Measurements from ENCODE around the gene TBCD. TPM values are rescaled to one million over a fixed set of nuclear protein-coding genes. Genes with fewer than 3 reads are reported as not detected.

Gene TBCD
- total RNA-seq, 1 donor from 2014 or later, result 122 TPM

DNA sequence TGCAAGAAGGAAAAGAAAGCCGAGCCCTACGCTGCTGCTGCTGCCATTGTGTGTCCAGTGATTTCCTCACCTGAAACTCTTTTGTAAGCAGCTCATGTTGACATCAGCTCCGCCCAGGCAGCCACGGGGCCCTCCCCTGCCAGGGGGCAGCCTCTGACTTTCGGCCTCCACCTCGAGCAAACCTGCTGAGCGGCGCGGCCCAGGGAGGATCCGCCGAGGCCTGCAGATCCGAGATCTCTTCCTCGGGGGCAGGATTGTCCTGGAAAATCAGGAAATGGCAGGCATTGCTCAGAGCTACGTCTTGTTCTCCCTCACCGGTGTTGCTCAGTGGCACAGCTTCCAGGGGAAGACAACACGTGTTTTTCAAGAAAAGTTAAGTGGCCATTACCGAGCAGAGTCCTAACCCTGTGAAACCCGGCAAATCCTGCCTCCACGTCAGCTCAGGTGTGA is 123.6 kb downstream of the TBCD start:
- no peak for DNase-seq
- H3K4me1 Mint-ChIP-seq, result peaks cover 52% of the 10 kb centered on the region
- intact Hi-C loops (cut with micrococcal nuclease), result no loop called here
- H3K9me3 Mint-ChIP-seq, result no peaks in the 10 kb centered on the region
- no peaks in the 10 kb centered on the region for H3K27me3 Mint-ChIP-seq
- no peak overlapping the region for H3K4me3 Mint-ChIP-seq
- peaks cover 46% of the 10 kb centered on the region for H3K36me3 Mint-ChIP-seq (ENCODE audit: low read depth)
- H3K27ac Mint-ChIP-seq, result no peak overlapping the region

DNA sequence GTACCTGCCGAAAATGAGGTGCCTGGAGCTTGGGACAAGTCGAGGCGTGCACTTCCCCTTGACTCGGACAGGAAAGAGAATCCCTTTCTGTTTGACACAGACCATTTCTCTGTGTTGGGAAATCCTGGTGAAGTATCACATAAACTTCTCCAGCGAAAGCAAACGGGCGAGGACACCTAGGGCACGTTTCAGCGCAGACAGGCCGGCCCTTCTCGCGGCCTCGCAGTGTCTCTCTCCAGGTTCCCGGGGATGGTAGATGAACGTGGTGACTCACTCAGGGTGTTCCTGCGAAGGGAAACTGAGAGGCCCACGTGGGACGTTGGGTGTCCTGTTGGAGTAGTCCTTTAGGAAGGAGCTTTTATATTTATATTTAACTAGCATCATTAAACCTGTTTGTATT is 124.3 kb downstream of the TBCD start:
- peak overlapping the region; percentile 37 for H3K4me3 Mint-ChIP-seq
- intact Hi-C loops (cut with micrococcal nuclease), result loop anchor here (2.0 kb wide), 1 partner anchor 13 kb away; no protein-coding TSS in a partner anchor
- peaks cover 53% of the 10 kb centered on the region for H3K4me1 Mint-ChIP-seq
- H3K27ac Mint-ChIP-seq, result no peak overlapping the region
- no peaks in the 10 kb centered on the region for H3K9me3 Mint-ChIP-seq
- H3K27me3 Mint-ChIP-seq, result no peaks in the 10 kb centered on the region
- peaks cover 41% of the 10 kb centered on the region for H3K36me3 Mint-ChIP-seq (ENCODE audit: low read depth)
- no peak for DNase-seq

DNA sequence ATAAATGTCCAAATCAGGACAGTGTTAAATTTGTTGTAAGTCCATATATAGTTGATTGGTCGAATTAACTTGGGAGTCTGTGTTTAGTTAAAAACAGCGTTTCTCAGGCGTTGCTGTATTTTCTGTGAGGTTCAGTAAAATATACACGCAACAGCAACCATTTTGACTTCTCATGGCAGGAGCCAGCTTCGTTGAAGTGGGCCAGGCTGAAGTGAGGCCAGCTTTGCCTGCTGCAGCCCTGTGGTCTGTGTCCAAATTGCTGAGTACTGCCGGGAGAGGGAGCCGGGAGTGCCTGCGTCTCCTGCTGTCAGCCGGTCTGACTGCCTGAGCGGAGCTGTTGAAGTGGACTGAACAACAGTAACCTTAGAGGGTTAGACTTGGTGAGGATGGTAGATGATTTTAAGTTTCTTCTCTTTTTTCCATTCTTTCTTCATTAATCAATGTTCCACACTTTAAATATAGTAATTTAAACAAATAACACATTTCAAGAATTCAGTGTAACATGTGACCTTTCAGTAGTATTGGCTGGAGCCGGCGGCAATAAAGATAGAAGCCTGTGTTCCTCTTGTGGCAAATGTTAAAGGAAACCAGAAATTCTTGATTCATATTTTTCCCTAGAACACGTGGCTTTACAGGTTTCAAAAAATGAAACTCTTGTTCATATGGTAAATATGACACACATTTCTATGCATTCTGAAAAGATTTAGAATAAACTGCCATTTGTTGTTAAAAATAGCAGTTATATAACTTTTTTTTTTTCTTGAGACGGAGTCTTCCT is 124.9 kb downstream of the TBCD start:
- Mint-ChIP-seq H3K27ac (peak overlapping the region; percentile 57), H3K27me3 (no peaks in the 10 kb centered on the region), H3K4me1 (peaks cover 55% of the 10 kb centered on the region), H3K36me3 (ENCODE audit: low read depth) (peaks cover 38% of the 10 kb centered on the region), H3K4me3 (no peak overlapping the region), H3K9me3 (no peaks in the 10 kb centered on the region)
- intact Hi-C loops (cut with micrococcal nuclease), result loop anchor here (2.0 kb wide), 1 partner anchor 14 kb away; no protein-coding TSS in a partner anchor
- no peak for DNase-seq

DNA sequence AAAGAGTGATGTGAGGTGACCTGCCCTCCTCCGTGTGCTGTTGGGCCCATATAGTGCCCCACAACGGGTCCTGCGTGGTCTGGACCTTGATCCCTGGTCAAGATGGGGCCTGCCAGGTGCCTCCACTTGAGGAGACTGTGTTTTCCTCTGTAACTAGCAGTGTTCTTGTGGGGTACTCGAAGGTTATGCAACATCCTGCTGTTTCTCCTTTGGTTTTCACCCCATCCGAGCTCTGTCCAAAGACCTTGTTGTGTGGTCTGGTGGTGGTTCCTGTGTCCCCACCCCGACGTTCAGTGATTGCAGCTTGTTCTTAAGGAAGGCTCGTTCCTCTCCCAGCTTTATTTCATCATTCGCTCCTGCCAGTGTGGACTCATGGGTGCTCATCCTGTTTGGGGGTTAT is 126.7 kb downstream of the TBCD start:
- Mint-ChIP-seq H3K4me3 (no peak overlapping the region), H3K36me3 (ENCODE audit: low read depth) (peaks cover 34% of the 10 kb centered on the region)

DNA sequence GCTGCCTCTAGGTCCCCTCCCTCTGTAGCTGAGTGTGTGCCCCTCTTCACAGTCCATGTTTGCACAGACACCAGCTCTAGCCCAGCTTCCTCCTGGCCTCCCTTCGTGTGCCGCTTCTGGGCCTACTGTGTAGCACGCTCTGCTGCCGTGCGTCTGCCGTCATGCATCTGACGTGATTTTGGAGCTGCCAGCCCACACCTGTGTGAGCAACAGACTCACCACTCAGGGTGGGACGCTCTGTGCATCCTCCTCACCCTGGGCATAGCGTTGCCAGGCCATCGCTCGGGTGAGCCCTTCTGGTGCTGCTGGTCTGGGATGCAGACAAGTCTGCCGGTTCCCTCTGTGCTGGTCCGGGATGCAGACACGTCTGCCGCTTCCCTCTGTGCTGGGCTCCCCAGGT is 127.4 kb downstream of the TBCD start:
- no peak overlapping the region for H3K4me3 Mint-ChIP-seq
- no peak overlapping the region for H3K27ac Mint-ChIP-seq
- peaks cover 33% of the 10 kb centered on the region for H3K36me3 Mint-ChIP-seq (ENCODE audit: low read depth)
- intact Hi-C loops (cut with micrococcal nuclease), result no loop called here
- no peaks in the 10 kb centered on the region for H3K27me3 Mint-ChIP-seq
- no peaks in the 10 kb centered on the region for H3K9me3 Mint-ChIP-seq
- DNase-seq, result no peak
- H3K4me1 Mint-ChIP-seq, result peaks cover 73% of the 10 kb centered on the region

More for the DNA sequence above, 126.7 kb downstream of the TBCD start:
- H3K4me1 Mint-ChIP-seq, result peaks cover 66% of the 10 kb centered on the region
- no peaks in the 10 kb centered on the region for H3K9me3 Mint-ChIP-seq
- DNase-seq, result no peak
- H3K27ac Mint-ChIP-seq, result peak overlapping the region; percentile 41
- no peaks in the 10 kb centered on the region for H3K27me3 Mint-ChIP-seq
- intact Hi-C loops (cut with micrococcal nuclease), result no loop called here

DNA sequence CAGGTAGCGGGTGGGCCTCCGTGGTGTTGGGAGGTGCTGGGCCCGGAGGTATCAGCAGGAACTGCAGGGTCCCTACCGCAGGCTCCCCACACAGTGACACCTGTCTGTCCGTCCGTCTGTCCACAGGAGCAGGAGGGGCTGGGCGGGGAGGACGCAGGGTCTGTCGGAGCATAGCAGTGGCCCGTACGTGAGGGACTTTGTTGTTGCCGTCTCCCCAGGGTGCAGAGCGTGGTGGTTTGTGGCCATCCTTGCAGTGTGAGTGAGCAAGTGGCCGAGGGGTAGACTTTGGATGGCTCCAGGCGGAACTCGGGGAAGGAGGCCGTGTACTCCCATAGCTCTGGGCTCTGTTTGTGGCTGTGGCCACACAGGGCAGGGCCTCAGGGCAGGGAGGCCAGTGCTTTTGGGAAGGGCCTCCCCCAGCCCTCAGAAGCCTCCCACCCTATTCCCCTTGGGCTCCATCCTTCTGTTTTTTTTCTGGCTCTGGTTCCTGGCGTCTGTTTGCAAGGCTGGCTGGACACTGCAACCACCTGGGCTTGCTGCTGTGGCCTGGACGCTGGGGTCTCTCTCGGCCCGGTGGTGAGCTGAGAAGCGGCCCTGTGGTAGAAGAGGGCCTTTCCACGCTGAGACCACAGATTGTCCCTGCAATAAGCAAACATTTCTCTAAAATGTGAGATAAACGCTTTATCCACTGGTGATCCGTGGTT is 128.9 kb downstream of the TBCD start:
- Mint-ChIP-seq H3K4me3 (no peak overlapping the region), H3K36me3 (ENCODE audit: low read depth) (peaks cover 40% of the 10 kb centered on the region), H3K27ac (peak overlapping the region; percentile 22), H3K9me3 (no peaks in the 10 kb centered on the region), H3K4me1 (peaks cover 82% of the 10 kb centered on the region), H3K27me3 (no peaks in the 10 kb centered on the region)
- intact Hi-C loops (cut with micrococcal nuclease), result no loop called here
- DNase-seq, result no peak

DNA sequence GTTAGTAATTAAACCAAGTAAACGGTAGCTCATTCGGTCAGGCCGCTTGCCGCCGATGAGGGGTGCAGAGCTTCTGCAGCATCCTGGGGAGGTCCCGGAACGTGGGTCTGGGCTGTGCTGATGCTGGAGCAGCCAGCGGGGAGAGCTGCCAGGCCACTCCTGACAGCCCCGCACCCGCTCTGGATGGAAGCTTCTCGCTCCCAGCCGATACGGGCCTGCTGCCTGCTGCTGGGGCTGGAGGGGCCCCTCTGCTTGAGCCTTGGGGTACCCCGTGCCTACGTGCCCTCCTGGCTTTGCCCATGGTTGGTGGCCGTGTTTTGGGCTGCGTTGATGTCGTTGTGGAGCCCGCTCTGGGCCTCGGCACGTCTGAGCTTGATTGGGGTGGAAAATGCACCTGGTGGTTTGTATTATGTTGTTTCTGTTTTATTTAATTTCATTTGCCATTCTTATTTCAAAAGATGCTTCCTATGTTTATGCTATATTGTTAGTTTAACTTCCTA is 129.5 kb downstream of the TBCD start:
- intact Hi-C loops (cut with micrococcal nuclease), result no loop called here
- H3K4me3 Mint-ChIP-seq, result peak overlapping the region; percentile 29
- no peak for DNase-seq
- H3K27ac Mint-ChIP-seq, result peak overlapping the region; percentile 37
- no peaks in the 10 kb centered on the region for H3K27me3 Mint-ChIP-seq
- H3K36me3 Mint-ChIP-seq (ENCODE audit: low read depth), result peaks cover 39% of the 10 kb centered on the region
- no peaks in the 10 kb centered on the region for H3K9me3 Mint-ChIP-seq
- peaks cover 83% of the 10 kb centered on the region for H3K4me1 Mint-ChIP-seq

DNA sequence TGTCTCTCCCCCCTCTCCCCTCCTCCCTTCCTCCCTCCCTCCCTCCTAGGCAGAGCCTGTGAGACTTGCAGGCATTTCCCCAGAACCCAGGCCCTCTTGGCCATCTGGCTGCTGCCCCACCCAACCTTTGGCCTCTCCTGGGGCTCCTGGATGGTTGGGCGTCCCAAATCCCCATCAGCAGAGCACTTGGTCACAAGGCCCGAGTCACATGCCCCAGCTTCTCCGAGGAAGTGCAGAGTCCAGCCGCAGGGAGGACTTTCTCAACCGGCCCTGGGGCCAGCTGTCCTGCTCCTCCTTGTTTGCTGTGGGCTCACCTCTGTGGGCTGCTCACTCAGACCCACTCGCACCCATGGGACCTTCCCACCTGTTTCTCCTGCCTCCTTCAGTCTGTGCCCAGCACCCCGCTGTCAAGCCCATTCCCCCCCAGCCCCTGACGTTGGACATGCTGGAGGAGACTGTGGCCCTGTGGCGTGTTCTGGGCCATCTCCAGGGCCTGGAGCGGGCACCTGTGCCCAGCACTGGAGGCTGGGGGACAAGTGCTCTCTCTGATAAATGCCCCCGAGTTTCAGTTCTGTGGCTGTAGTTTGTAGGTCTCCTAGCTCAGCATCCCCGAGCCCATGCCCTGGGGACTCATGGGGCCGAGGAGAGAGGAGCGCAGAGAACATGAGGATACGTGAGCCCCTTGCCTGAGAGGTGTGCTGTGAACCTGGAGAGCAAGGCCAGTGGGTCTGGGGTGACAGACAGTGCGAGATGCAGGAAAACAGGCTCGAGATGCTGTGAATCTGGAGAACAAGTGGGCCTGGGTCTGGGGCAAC is 130.2 kb downstream of the TBCD start:
- Mint-ChIP-seq H3K27ac (peak overlapping the region; percentile 89), H3K36me3 (ENCODE audit: low read depth) (peaks cover 41% of the 10 kb centered on the region), H3K27me3 (no peaks in the 10 kb centered on the region), H3K9me3 (no peaks in the 10 kb centered on the region), H3K4me3 (peak overlapping the region; percentile 75), H3K4me1 (peaks cover 82% of the 10 kb centered on the region)
- intact Hi-C loops (cut with micrococcal nuclease), result no loop called here
- no peak for DNase-seq

DNA sequence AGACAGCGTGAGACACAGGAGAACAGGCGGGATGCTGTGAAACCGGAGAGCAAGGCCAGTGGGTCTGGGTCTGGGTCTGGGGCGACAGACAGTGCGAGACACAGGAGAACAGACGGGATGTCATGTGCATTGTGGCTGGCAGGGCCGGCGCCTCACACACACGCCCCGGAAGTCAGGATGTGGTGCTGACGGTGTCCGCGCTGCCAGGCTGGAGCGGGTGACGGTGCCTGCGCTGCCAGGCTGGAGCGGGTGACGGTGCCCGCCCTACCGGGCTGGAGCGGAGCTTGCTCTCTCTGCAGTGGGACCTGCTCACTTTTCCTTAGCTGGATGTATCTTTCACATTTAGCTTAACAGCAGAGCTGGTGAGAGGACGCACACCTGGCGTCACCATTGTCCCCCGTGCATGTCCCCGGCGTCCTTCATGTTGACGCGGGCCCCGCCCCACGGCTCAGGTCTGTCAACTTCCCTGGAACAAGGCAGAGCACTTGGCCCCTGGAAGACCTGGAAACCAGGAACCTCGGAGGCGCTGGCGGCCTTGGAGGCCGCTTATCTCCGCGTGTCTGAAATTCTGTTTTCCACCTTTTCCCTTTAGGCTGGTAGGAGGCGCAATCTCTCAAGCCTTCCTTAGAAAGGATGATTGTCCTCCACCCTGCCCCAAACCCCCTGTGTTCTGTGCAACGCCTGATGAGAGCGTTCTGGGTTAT is 131.0 kb downstream of the TBCD start:
- intact Hi-C loops (cut with micrococcal nuclease), result no loop called here
- no peaks in the 10 kb centered on the region for H3K9me3 Mint-ChIP-seq
- peaks cover 88% of the 10 kb centered on the region for H3K4me1 Mint-ChIP-seq
- peak overlapping the region; percentile 75 for H3K4me3 Mint-ChIP-seq
- H3K36me3 Mint-ChIP-seq (ENCODE audit: low read depth), result peaks cover 47% of the 10 kb centered on the region
- H3K27me3 Mint-ChIP-seq, result no peaks in the 10 kb centered on the region
- H3K27ac Mint-ChIP-seq, result peak overlapping the region; percentile 89
- peak; percentile 90 for DNase-seq

DNA sequence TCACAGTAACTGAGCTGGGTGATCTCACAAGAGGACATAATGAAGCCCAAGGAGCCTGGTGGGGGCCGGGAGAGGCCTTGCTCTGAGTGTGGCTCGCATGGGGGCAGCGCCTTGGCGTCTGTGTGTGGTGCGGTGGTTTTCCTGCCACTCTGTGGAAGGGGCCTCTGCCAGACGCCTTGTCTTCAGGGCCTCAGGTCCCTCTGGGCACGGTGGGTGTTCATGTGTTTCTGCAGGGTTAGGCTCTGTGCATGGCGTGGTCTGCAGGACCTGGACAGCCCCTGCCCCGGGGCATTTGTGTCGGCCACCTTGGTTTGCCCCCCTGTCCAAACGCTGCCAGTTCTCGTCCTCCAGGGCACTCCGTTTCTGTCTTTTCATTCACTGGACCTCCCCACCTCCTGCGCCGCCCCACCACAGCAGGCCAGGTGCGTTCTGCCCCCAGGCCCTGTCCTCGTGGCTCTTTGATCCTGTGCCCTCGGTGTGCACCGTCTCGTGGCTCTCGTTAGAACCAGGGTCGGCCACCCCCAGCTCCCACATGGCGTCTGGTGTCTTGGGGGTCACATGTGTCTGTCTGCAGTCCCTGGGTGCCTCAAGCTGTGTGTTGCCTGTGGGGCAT is 131.7 kb downstream of the TBCD start:
- peak overlapping the region; percentile 89 for H3K27ac Mint-ChIP-seq

DNA sequence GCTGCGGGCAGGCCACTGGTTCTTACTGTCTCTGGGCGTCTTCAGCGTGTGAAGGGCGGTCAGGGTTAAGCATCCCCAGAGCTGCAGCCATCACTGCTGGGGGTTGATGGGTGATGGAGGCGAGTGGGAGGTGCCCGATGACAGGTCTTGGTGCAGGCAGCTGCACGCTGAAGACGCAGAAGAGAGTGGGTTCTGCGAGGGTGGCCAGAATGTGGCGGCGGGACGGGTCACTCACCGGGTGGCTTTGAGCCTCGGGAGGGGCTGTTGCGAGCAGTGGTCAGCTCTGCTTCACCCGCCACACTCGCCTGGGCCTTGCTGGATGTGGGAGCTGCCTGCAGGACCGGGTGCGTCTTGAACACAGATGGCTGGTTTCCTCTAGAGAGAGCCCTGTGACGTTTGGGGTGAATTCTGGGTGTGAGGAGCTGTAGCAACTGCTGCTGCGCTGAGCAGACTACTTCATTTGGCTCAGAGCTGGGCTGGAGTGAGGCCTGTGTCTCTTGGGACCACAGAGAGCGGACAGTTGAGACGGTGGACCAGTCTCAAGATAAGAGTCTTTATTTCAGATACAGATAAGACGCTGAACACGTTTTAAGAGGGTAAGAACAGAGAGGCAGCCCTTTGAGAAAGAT is 132.6 kb downstream of the TBCD start:
- Mint-ChIP-seq H3K27ac (peak overlapping the region; percentile 89), H3K4me1 (peaks cover 77% of the 10 kb centered on the region), H3K4me3 (peak overlapping the region; percentile 76), H3K9me3 (no peaks in the 10 kb centered on the region), H3K36me3 (ENCODE audit: low read depth) (peaks cover 38% of the 10 kb centered on the region), H3K27me3 (no peaks in the 10 kb centered on the region)
- intact Hi-C loops (cut with micrococcal nuclease), result loop anchor here (2.0 kb wide), 1 partner anchor 20 kb away; no protein-coding TSS in a partner anchor
- no peak for DNase-seq

More for the DNA sequence above, 131.7 kb downstream of the TBCD start:
- intact Hi-C loops (cut with micrococcal nuclease), result loop anchor here (2.0 kb wide), 1 partner anchor 19 kb away; no protein-coding TSS in a partner anchor
- no peaks in the 10 kb centered on the region for H3K27me3 Mint-ChIP-seq
- H3K9me3 Mint-ChIP-seq, result no peaks in the 10 kb centered on the region
- no peak for DNase-seq
- H3K36me3 Mint-ChIP-seq (ENCODE audit: low read depth), result peaks cover 44% of the 10 kb centered on the region
- H3K4me3 Mint-ChIP-seq, result peak overlapping the region; percentile 76
- H3K4me1 Mint-ChIP-seq, result peaks cover 85% of the 10 kb centered on the region

DNA sequence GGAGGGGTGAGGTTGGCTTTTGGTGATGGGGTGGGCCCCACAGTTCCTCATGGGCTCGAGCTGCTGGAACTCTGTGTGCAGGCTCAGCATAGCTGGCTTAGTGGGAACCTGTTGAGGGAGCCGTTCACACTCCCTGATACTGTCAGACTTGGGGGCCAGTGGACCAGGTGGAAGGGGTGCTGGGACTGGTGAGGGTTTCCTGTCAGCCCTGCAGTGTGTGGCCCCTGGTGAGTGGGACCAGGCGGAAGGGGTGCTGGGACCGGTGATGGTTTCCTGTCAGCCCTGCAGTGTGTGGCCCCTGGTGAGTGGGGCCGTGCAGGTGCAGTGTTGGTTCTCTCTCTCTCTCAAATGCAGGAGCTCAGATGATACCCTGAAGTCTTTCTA is 133.1 kb downstream of the TBCD start:
- Mint-ChIP-seq H3K4me1 (peaks cover 72% of the 10 kb centered on the region), H3K27ac (peak overlapping the region; percentile 89), H3K27me3 (no peaks in the 10 kb centered on the region), H3K4me3 (peak overlapping the region; percentile 76), H3K36me3 (ENCODE audit: low read depth) (peaks cover 36% of the 10 kb centered on the region), H3K9me3 (no peaks in the 10 kb centered on the region)
- DNase-seq, result peak; percentile 79
- intact Hi-C loops (cut with micrococcal nuclease), result loop anchor here (2.0 kb wide), 1 partner anchor 20 kb away; no protein-coding TSS in a partner anchor
